B cell (primary cell): ENCODE measurements around the gene TMED10. TPM values are rescaled to one million over a fixed set of nuclear protein-coding genes. Genes with fewer than 3 reads are reported as not detected.

Experiments
- ATAC-seq: fragments of 200-7000 bp; cut with Tn5 transposase; one replicate; pipeline ENCODE4 v1.10.0; 2021; ENCODE audit warnings: low read depth, mild to moderate bottlenecking, moderate number of reproducible peaks, moderate library complexity
- CTCF ChIA-PET: fragments of 350-600 bp; sonication (Branson Sonifier 250); formaldehyde crosslinking; loops from one replicate; lab custom pipeline; 2021; ENCODE audit warnings: antibody characterized with exemption, inconsistent platforms; lab: Charles Lee
- POLR2A ChIA-PET: fragments of 350-600 bp; sonication (Branson Sonifier 250); formaldehyde crosslinking; loops from one replicate; lab custom pipeline; 2021; ENCODE audit warnings: antibody characterized with exemption; lab: Charles Lee
- DNase-seq: peaks from one replicate; pipeline ENCODE4 v3.0.0; 2013
- H2AFZ ChIP-seq: 2 replicates; pipeline ENCODE4 v1.6.1; 2012; ENCODE audit warnings: mild to moderate bottlenecking, low read depth, low read length; ENCODE audit not compliant: insufficient read depth, poor library complexity, severe bottlenecking
- H3K27ac ChIP-seq, 2 donors: 1 replicate in 1 of 2; 2 replicates in 1 of 2; pipeline ENCODE4 v1.5.1; 2012 to 2013; ENCODE audit warnings: low read length in 2 of 2, mild to moderate bottlenecking in 2 of 2, moderate library complexity in 1 of 2
- H3K27me3 ChIP-seq, 4 experiments: fragments of 200-600 bp in 1 of 4; sonication (generic) in 1 of 4; replicated peaks in 1 of 4; 1 replicate in 2 of 4; 2 replicates in 2 of 4; pipeline versions ENCODE4 v1.6.1 to v1.7.0; 2013 to 2016; ENCODE audit warnings: low read length in 3 of 4, mild to moderate bottlenecking in 2 of 4, mixed read lengths in 1 of 4, moderate library complexity in 1 of 4; ENCODE audit not compliant: insufficient read depth in 4 of 4, control insufficient read depth in 3 of 4; ENCODE audit errors: control extremely low read depth in 1 of 4
- H3K36me3 ChIP-seq, 2 experiments: replicated peaks in 1 of 2; 1 replicate in 1 of 2; 2 replicates in 1 of 2; pipeline versions ENCODE4 v1.6.1 to v1.7.1; 2013; ENCODE audit warnings: low read length in 1 of 2; ENCODE audit not compliant: insufficient read depth in 2 of 2, control insufficient read depth in 1 of 2; ENCODE audit errors: control extremely low read depth in 1 of 2, extremely low read depth in 1 of 2
- H3K4me1 ChIP-seq, 2 donors: fragments of 200-600 bp in 1 of 2; sonication (generic) in 1 of 2; 1 replicate in 1 of 2; 2 replicates in 1 of 2; pipeline versions ENCODE4 v1.5.1 to v1.6.1; 2013 to 2017; ENCODE audit warnings: low read length in 2 of 2; ENCODE audit not compliant: control insufficient read depth in 2 of 2, insufficient read depth in 2 of 2
- H3K4me2 ChIP-seq: replicated peaks from 2 replicates; pipeline ENCODE3; 2012; ENCODE audit warnings: mild to moderate bottlenecking, low read depth, low read length; ENCODE audit not compliant: poor library complexity, severe bottlenecking
- H3K4me3 ChIP-seq, 5 experiments: fragments of 200-600 bp in 1 of 5; sonication (generic) in 1 of 5; 1 replicate in 3 of 5; 2 replicates in 2 of 5; pipeline versions ENCODE4 v1.5.1 to v1.7.0; 2011 to 2016; ENCODE audit warnings: low read length in 4 of 5, mild to moderate bottlenecking in 4 of 5, low read depth in 2 of 5, control low read depth in 1 of 5, moderate library complexity in 1 of 5; ENCODE audit not compliant: insufficient read depth in 1 of 5; ENCODE audit errors: control extremely low read depth in 1 of 5, extremely low read depth in 1 of 5
- H3K79me2 ChIP-seq: fragments of 200-600 bp; sonication (generic); one replicate; pipeline ENCODE4 v1.6.0; 2016; ENCODE audit warnings: low read length; ENCODE audit not compliant: control insufficient read depth, insufficient read depth
- H3K9ac ChIP-seq: fragments of 200-600 bp; sonication (generic); 2 replicates; pipeline ENCODE4 v1.6.1; 2017; ENCODE audit warnings: mild to moderate bottlenecking, low read length, moderate library complexity
- H3K9me3 ChIP-seq, 3 donors: one replicate each; pipeline versions ENCODE4 v1.6.1 to v1.7.1; 2013; ENCODE audit warnings: low read length in 2 of 3; ENCODE audit not compliant: control insufficient read depth in 2 of 3, insufficient read depth in 1 of 3; ENCODE audit errors: control extremely low read depth in 1 of 3
- H4K20me1 ChIP-seq: 2 replicates; pipeline ENCODE4 v1.6.0; 2012; ENCODE audit warnings: mild to moderate bottlenecking, low read length; ENCODE audit not compliant: insufficient read depth, control insufficient read depth, poor library complexity, severe bottlenecking
- H3K27ac Mint-ChIP-seq: one replicate; pipeline ENCODE4 v1.8.0; 2021; ENCODE audit warnings: mixed read lengths
- H3K27me3 Mint-ChIP-seq: one replicate; pipeline ENCODE4 v1.8.0; 2021; ENCODE audit warnings: mixed read lengths
- H3K4me1 Mint-ChIP-seq: one replicate; pipeline ENCODE4 v1.8.0; 2021; ENCODE audit warnings: mixed read lengths
- H3K4me3 Mint-ChIP-seq: one replicate; pipeline ENCODE4 v1.8.0; 2021; ENCODE audit warnings: mixed read lengths
- H3K9me3 Mint-ChIP-seq: one replicate; pipeline ENCODE4 v1.8.0; 2022; ENCODE audit warnings: mixed read lengths; ENCODE audit not compliant: insufficient read depth
- EZH2 ChIP-seq: IDR thresholded peaks from 2 replicates; pipeline ENCODE4 v1.6.1; 2012; ENCODE audit warnings: borderline replicate concordance, low read depth, mild to moderate bottlenecking, moderate library complexity, low read length; ENCODE audit not compliant: insufficient read depth, poor library complexity, severe bottlenecking
- WGBS: methylation state at CpG from one replicate; pipeline ENCODE4 v1.1.5; 2013; ENCODE audit warnings: missing lambda C conversion rate; ENCODE audit not compliant: insufficient coverage; 5-methylcytosine and 5-hydroxymethylcytosine counted together
- intact Hi-C: fragments of 100-400 bp; cut with micrococcal nuclease; formaldehyde crosslinking; loops from one replicate; pipeline ENCODE4 v1.10.0; 2022
- polyA minus RNA-seq: library from RNA; depleted of rRNA, polyadenylated mRNA; stranded (reverse); fragments of >200 nt; gene quantifications from 2 replicates; pipeline ENCODE4 v1.2.3, GENCODE V29; 2012
- polyA plus RNA-seq: library from polyadenylated mRNA; depleted of rRNA; stranded (reverse); fragments of >200 nt; gene quantifications from 2 replicates; pipeline ENCODE4 v1.2.3, GENCODE V29; 2012
- total RNA-seq, 2 donors: library from RNA; stranded (reverse); fragments of 120-200 nt in 1 of 2; gene quantifications; 1 replicate in 1 of 2; 2 replicates in 1 of 2; pipeline versions ENCODE4 v1.2.3 to v1.2.4, GENCODE V29; 2013 to 2022
- TF ChIP-seq, protein P1 (sequence below): fragments of 200-600 bp; IDR thresholded peaks from one replicate; pipeline ENCODE4 v1.8.0; 2022; ENCODE audit warnings: antibody characterized with exemption, mild to moderate bottlenecking

TMED10 gene
- 111 and 119 TPM in 2 replicates for total RNA-seq
- total RNA-seq (2013) = 146 TPM
- 72.0 and 76.4 TPM in 2 replicates for polyA plus RNA-seq
- polyA minus RNA-seq = 237 and 303 TPM in 2 replicates

DNA sequence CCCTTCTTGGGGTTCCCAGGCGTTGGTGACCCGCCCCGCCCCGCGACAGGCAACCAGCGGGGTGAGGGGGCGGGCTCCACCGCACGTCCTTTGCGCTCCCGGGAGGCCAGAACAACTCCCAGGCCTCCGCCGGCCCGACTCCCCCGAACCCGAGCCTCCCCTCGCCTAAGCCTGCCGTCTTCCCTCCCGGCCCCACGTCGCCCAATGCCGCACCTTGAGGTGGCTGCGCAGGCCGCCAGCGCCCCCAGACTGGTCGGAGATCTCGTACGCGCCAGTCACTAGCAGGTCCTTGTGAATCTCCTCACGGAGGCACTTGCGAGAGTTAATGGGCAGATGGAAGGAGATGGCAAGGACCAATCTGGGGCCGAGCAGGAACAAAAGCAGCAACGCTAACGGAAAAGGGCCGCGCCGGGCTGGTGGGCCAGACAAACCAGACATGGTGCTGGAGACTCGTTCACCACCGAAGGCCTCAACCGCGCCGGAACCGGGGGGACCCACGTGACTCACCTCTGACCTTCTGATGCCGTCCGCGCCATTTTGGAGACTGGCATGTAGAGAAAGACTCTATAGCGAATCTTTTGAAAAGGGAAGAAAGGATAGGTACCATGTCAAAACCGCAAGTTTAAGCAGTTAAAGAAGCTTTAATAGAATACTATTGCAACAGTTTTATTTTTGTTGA is at the start of gene TMED10:
TMED10 (minus strand) TSS at position 471 of the 679 bp plus-strand sequence; CDS start at position 438, 33 bp downstream.
- ChIA-PET POLR2A (interaction anchor here (0.6 to 1.5 kb wide), 3 partner anchors 23 to 119 kb away, joined by 3 to 11 read pairs (median 7); no protein-coding TSS in a partner anchor), CTCF (interaction anchor here (0.8 to 4.1 kb wide), 6 partner anchors 12 to 127 kb away, joined by 3 to 20 read pairs (median 4); no protein-coding TSS in a partner anchor)
- no peaks in the 10 kb centered on the region for H3K9me3 ChIP-seq
- peak within 1 kb of the TSS; percentile 76 for H3K4me2 ChIP-seq
- peak within 1 kb of the TSS; percentile 92 for H3K9ac ChIP-seq
- DNase-seq (peak; percentile 97), ATAC-seq (peak; percentile 74)
- Mint-ChIP-seq H3K9me3 (no peaks in the 10 kb centered on the region), H3K27me3 (no peaks in the 10 kb centered on the region), H3K27ac (peak within 1 kb of the TSS; percentile 97), H3K4me3 (peak within 1 kb of the TSS; percentile 92), H3K4me1 (peaks cover 32% of the 10 kb centered on the region)
- H3K79me2 ChIP-seq = peaks cover 40% of the 10 kb centered on the region
- intact Hi-C loops = loop anchor here (1.0 to 2.0 kb wide), 7 partner anchors 12 to 413 kb away; partner anchors contain the start of genes EIF2B2, FOS and YLPM1
- no peak for TF ChIP-seq EZH2
- TF ChIP-seq, protein P1, sequence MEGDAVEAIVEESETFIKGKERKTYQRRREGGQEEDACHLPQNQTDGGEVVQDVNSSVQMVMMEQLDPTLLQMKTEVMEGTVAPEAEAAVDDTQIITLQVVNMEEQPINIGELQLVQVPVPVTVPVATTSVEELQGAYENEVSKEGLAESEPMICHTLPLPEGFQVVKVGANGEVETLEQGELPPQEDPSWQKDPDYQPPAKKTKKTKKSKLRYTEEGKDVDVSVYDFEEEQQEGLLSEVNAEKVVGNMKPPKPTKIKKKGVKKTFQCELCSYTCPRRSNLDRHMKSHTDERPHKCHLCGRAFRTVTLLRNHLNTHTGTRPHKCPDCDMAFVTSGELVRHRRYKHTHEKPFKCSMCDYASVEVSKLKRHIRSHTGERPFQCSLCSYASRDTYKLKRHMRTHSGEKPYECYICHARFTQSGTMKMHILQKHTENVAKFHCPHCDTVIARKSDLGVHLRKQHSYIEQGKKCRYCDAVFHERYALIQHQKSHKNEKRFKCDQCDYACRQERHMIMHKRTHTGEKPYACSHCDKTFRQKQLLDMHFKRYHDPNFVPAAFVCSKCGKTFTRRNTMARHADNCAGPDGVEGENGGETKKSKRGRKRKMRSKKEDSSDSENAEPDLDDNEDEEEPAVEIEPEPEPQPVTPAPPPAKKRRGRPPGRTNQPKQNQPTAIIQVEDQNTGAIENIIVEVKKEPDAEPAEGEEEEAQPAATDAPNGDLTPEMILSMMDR = no peak
- peaks cover 26% of the 10 kb centered on the region for H4K20me1 ChIP-seq
- peak within 1 kb of the TSS; percentile 97 to 99 for H3K27ac ChIP-seq
- peak within 1 kb of the TSS; percentile 52 for H2AFZ ChIP-seq
- H3K36me3 ChIP-seq = no peaks in the 10 kb centered on the region
- H3K27me3 ChIP-seq = no peaks in the 10 kb centered on the region
- under 1% methylated on average over 42 of the region's 49 CpGs for WGBS
- peaks cover 17 to 22% of the 10 kb centered on the region in 2 donors for H3K4me1 ChIP-seq
- H3K4me3 ChIP-seq = peak within 1 kb of the TSS; percentile 82 to 99 (median 91)

DNA sequence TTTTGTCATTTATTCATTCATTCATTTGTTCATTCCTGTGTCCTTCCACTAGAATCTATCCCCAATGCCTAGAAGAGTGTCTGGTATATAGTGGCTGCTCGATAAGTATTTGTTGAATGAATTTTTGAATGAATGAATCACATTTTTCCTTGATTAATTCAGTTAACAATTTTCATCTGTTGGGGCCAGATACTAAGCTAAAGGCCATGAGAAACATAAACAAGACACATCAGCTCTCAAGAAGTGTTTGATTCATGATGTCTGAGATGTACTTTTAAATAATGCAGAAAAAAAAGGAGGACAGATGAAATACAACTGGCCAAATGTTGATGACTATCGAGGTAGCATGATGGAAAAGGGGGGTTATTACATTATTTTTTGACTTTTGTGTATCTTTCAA is 48.1 kb upstream of the TMED10 start:
- no peak overlapping the region for H2AFZ ChIP-seq
- no peak overlapping the region for H3K27ac ChIP-seq
- no peak overlapping the region for H3K4me3 ChIP-seq
- peaks cover 48% of the 10 kb centered on the region for H3K4me1 Mint-ChIP-seq
- H3K79me2 ChIP-seq = no peaks in the 10 kb centered on the region
- H3K9me3 ChIP-seq = no peaks in the 10 kb centered on the region
- H3K27ac Mint-ChIP-seq = no peak overlapping the region
- no peak overlapping the region for H3K4me3 Mint-ChIP-seq
- ChIA-PET CTCF (interaction anchor here (0.6 to 1.1 kb wide), 2 partner anchors 15 to 70 kb away, joined by 3 to 4 read pairs; no protein-coding TSS in a partner anchor), POLR2A (interaction anchor here (0.6 to 0.7 kb wide), 2 partner anchors 37 to 74 kb away, joined by 3 to 5 read pairs; no protein-coding TSS in a partner anchor)
- H3K9ac ChIP-seq = no peak overlapping the region
- no peak for DNase-seq
- H4K20me1 ChIP-seq = no peaks in the 10 kb centered on the region
- H3K27me3 ChIP-seq = no peaks in the 10 kb centered on the region
- intact Hi-C loops = loop anchor here (5.0 kb wide), 2 partner anchors 33 to 37 kb away; no protein-coding TSS in a partner anchor
- H3K4me2 ChIP-seq = no peak overlapping the region
- no peaks in the 10 kb centered on the region for H3K36me3 ChIP-seq
- no peaks in the 10 kb centered on the region for H3K27me3 Mint-ChIP-seq
- ATAC-seq = no peak
- WGBS = no CpG with 5 or more reads among the region's 2 CpGs
- no peaks in the 10 kb centered on the region for H3K9me3 Mint-ChIP-seq
- no peak for TF ChIP-seq EZH2
- TF ChIP-seq, protein P1 = no peak
- peaks cover 43 to 53% of the 10 kb centered on the region in 2 donors for H3K4me1 ChIP-seq
